Measurements from ENCODE around the gene KCNQ1. TPM values are rescaled to one million over a fixed set of nuclear protein-coding genes. Genes with fewer than 3 reads are reported as not detected.

KCNQ1 gene
- total RNA-seq, 1 donor from 2014 or later = 52.9 TPM

DNA sequence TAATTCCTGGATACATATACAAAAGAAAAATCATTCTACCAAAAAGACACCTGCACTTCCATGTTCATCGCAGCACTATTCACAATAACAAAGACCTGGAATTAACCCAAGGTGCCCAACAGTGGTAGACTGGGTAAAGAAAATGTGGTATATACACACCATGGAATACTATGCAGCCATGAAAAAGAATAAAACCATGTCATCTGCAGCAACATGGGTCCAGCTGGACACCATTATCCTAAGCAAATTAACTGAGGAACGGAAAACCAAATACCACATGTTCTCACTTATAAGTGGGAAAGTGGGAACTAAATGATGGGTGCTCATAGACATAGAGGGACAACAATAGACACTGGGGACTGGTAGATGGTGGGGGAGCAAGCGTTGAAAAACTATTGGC is 5.0 kb upstream of the KCNQ1 start:
- no peak for ATAC-seq
- Histone ChIP-seq H3K27ac (no peak overlapping the region), H3K4me3 (no peak overlapping the region), H3K4me1 (peaks cover 4% of the 10 kb centered on the region), H3K36me3 (no peaks in the 10 kb centered on the region), H3K27me3 (no peaks in the 10 kb centered on the region), H3K9me3 (no peaks in the 10 kb centered on the region)
- TF ChIP-seq, protein P1, sequence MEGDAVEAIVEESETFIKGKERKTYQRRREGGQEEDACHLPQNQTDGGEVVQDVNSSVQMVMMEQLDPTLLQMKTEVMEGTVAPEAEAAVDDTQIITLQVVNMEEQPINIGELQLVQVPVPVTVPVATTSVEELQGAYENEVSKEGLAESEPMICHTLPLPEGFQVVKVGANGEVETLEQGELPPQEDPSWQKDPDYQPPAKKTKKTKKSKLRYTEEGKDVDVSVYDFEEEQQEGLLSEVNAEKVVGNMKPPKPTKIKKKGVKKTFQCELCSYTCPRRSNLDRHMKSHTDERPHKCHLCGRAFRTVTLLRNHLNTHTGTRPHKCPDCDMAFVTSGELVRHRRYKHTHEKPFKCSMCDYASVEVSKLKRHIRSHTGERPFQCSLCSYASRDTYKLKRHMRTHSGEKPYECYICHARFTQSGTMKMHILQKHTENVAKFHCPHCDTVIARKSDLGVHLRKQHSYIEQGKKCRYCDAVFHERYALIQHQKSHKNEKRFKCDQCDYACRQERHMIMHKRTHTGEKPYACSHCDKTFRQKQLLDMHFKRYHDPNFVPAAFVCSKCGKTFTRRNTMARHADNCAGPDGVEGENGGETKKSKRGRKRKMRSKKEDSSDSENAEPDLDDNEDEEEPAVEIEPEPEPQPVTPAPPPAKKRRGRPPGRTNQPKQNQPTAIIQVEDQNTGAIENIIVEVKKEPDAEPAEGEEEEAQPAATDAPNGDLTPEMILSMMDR (IDR thresholded peaks at IDR 0.05) = no peak
- intact Hi-C loops (cut with DNase I) = no loop called here
- no peak for DNase-seq

DNA sequence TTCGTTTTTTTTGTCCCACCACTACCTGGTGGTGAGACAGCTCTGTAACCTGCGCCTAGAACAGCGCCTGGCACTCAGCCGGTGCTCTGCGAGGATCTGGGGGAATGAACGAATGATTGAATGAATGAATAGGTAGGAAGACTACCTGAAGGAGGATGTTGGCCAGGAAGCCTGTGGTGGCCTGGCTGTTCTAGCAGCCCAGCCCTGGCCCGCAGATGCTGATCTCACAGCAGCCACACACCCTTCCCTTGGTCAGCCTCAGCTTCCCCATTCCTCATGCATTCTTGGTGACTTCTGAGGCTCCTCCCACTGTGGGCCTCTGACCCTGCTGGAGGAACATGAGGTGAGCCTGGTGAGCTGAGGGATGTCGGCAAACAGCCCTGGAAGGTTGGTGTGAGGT is 4.2 kb upstream of the KCNQ1 start:
- Histone ChIP-seq H3K36me3 (no peaks in the 10 kb centered on the region), H3K9me3 (no peaks in the 10 kb centered on the region), H3K27me3 (peaks cover 4% of the 10 kb centered on the region), H3K4me3 (no peak overlapping the region), H3K27ac (no peak overlapping the region), H3K4me1 (peaks cover 7% of the 10 kb centered on the region)
- TF ChIP-seq, protein P1 (IDR thresholded peaks at IDR 0.05) = no peak
- DNase-seq (peak; percentile 64), ATAC-seq (peak; percentile 4)
- intact Hi-C loops (cut with DNase I) = no loop called here

DNA sequence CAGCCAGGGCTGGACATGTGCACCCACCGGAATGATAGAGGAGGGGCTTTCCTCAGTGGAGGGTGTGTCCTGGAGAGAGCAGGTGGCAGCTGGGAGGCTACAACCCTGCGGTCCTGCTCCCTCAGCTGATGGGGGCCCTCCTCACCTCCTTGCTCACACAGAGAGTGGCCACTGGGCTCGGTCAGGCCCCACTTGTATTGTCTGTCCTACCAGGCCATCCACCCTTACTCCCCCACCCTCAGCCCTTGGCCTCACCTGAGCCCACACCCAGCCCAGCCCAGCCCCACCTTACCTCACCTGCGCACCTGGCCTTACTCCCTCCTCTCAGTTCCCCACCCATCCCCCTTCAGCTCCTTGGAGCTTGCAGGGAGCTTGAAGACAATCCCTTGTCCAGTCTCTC is 3.6 kb upstream of the KCNQ1 start:
- Histone ChIP-seq H3K27ac (no peak overlapping the region), H3K9me3 (no peaks in the 10 kb centered on the region), H3K36me3 (no peaks in the 10 kb centered on the region), H3K27me3 (peaks cover 9% of the 10 kb centered on the region), H3K4me1 (peaks cover 11% of the 10 kb centered on the region), H3K4me3 (no peak overlapping the region)
- TF ChIP-seq, protein P1 (IDR thresholded peaks at IDR 0.05) = no peak
- DNase-seq (peak; percentile 61), ATAC-seq (no peak)
- intact Hi-C loops (cut with DNase I) = no loop called here

DNA sequence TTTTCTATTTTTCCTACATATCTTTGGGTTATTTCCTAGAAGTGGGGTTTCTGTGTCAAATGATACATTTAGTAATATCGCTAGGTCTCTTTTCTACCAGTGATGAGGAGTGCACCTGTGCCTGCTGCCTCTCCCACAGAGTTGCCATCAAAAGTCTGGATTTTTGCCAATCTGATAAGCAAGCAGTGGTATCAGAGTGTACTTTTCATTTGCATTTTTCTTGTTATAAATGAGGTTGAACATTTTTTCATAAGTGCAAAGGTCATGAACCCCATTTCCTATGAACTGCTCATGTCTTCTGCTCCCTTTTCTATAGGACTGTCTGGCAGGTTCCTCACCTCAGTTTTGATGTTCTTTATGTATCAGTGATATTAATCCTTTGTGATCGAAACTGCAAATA is 2.2 kb upstream of the KCNQ1 start:
- Histone ChIP-seq H3K4me3 (no peak overlapping the region), H3K36me3 (no peaks in the 10 kb centered on the region), H3K27me3 (peaks cover 9% of the 10 kb centered on the region), H3K27ac (no peak overlapping the region), H3K9me3 (no peaks in the 10 kb centered on the region), H3K4me1 (peaks cover 26% of the 10 kb centered on the region)
- TF ChIP-seq, protein P1 (IDR thresholded peaks at IDR 0.05) = no peak
- DNase-seq = no peak
- intact Hi-C loops (cut with DNase I) = no loop called here
- ATAC-seq = no peak

DNA sequence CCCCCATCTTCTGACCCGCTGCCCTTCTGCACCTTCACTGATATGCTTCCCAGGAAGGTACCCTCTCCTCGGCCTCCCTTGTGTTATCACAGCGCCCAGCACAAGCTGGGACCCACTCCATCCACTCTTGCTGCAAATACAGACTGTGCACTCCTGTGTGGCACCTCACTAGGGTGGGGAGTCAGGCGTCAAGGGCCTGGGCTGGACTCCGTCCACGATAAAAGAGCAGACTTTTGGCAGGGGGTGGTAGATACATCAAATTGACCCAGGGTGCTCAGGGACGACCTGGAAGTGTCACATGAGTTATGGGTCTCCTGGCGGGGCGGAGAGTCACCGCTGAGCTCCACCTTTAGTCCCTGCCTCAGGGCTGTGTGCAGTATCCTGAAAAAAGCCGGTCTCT is 1.4 kb upstream of the KCNQ1 start:
- intact Hi-C loops (cut with DNase I) = no loop called here
- TF ChIP-seq, protein P1 (IDR thresholded peaks at IDR 0.05) = no peak
- Histone ChIP-seq H3K4me1 (peaks cover 29% of the 10 kb centered on the region), H3K36me3 (no peaks in the 10 kb centered on the region), H3K9me3 (no peaks in the 10 kb centered on the region), H3K27me3 (peaks cover 9% of the 10 kb centered on the region), H3K4me3 (no peak overlapping the region), H3K27ac (no peak overlapping the region)
- DNase-seq (no peak), ATAC-seq (no peak)

All from upper lobe of right lung (tissue), 1 donor.